Measurements from ENCODE around the gene SYT14.

The SYT14 gene

DNA sequence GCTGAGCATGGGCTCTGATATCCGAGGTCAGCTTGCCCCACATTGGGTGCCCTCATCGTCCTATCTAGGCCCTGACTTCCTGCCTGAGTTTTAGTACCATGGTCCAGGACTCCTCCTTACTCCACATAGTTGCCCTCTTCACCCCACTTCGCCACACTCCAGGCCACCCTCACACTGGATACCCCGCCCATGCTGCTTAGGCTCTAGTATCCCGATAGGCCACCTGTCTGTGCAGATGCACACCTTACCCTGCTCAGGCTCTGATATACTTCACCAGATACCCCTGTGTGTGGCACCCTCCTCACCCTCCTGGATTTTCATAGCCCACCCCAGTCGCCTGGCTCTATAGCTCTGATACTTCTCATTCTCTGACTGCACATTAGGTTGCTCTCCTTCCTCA lies 149.0 kb downstream of the SYT14 start:
- H3K27ac ChIP-seq (ENCODE audit: low read depth, low read length) = no peak overlapping the region
- H3K79me2 ChIP-seq (ENCODE audit: insufficient read depth, low read length) = no peaks in the 10 kb centered on the region
- H3F3A ChIP-seq (ENCODE audit: insufficient read depth) = no peaks in the 10 kb centered on the region
- no peaks in the 10 kb centered on the region for H3K36me3 ChIP-seq (ENCODE audit: low read length)
- H4K20me1 ChIP-seq (ENCODE audit: low read depth, low read length) = no peaks in the 10 kb centered on the region
- no peak overlapping the region for H3K4me3 ChIP-seq (ENCODE audit: insufficient read depth, low read length, poor library complexity, severe bottlenecking)
- TF ChIP-seq EZH2phosphoT487 (conservative IDR thresholded peaks at IDR 0.05; ENCODE audit: low read length) = no peak
- TF ChIP-seq, protein P1, sequence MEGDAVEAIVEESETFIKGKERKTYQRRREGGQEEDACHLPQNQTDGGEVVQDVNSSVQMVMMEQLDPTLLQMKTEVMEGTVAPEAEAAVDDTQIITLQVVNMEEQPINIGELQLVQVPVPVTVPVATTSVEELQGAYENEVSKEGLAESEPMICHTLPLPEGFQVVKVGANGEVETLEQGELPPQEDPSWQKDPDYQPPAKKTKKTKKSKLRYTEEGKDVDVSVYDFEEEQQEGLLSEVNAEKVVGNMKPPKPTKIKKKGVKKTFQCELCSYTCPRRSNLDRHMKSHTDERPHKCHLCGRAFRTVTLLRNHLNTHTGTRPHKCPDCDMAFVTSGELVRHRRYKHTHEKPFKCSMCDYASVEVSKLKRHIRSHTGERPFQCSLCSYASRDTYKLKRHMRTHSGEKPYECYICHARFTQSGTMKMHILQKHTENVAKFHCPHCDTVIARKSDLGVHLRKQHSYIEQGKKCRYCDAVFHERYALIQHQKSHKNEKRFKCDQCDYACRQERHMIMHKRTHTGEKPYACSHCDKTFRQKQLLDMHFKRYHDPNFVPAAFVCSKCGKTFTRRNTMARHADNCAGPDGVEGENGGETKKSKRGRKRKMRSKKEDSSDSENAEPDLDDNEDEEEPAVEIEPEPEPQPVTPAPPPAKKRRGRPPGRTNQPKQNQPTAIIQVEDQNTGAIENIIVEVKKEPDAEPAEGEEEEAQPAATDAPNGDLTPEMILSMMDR (IDR thresholded peaks at IDR 0.05; ENCODE audit: insufficient read depth, low read length, poor library complexity, severe bottlenecking) = no peak
- H3K9me2 ChIP-seq (replicated peaks; ENCODE audit: insufficient read depth, low read length) = no peaks in the 10 kb centered on the region
- H3K9ac ChIP-seq (ENCODE audit: low read length) = no peak overlapping the region
- H3K9me3 ChIP-seq (ENCODE audit: insufficient read depth, low read length) = no peaks in the 10 kb centered on the region
- no peak overlapping the region for H3K4me2 ChIP-seq (ENCODE audit: low read depth, low read length, poor library complexity, severe bottlenecking)
- H3K27me3 ChIP-seq (ENCODE audit: low read length) = no peaks in the 10 kb centered on the region
- no peak overlapping the region for H2AFZ ChIP-seq (ENCODE audit: low read depth, low read length, severe bottlenecking)

DNA sequence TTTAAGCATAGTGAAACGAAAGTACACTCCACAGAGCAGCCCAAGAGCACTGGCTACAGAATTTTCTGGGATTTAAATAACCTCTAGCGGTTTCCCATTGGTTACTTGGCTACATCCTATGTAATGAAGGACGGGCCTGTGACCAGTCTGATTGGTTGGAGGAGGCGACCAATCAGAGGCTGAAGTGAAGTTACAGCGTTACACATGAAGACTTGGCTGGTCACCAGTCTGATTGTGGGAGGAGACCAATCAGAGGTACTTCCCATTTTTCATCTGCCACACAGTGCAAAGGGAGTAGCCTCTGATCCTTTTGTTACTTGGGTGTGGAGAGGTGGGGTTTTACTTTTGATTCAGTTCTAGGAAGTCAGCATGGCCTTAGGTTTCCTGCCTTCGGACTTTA lies 151.8 kb downstream of the SYT14 start:
- Histone ChIP-seq H3F3A (ENCODE audit: insufficient read depth) (no peaks in the 10 kb centered on the region), H3K4me3 (ENCODE audit: insufficient read depth, low read length, poor library complexity, severe bottlenecking) (no peak overlapping the region), H3K4me2 (ENCODE audit: low read depth, low read length, poor library complexity, severe bottlenecking) (no peak overlapping the region), H3K9me3 (ENCODE audit: insufficient read depth, low read length) (no peaks in the 10 kb centered on the region), H3K27ac (ENCODE audit: low read depth, low read length) (no peak overlapping the region), H3K36me3 (ENCODE audit: low read length) (no peaks in the 10 kb centered on the region), H4K20me1 (ENCODE audit: low read depth, low read length) (no peaks in the 10 kb centered on the region), H3K9ac (ENCODE audit: low read length) (no peak overlapping the region), H3K27me3 (ENCODE audit: low read length) (no peaks in the 10 kb centered on the region), H3K9me2 (replicated peaks; ENCODE audit: insufficient read depth, low read length) (no peaks in the 10 kb centered on the region), H2AFZ (ENCODE audit: low read depth, low read length, severe bottlenecking) (no peak overlapping the region), H3K79me2 (ENCODE audit: insufficient read depth, low read length) (no peaks in the 10 kb centered on the region)
- TF ChIP-seq, protein P1 (IDR thresholded peaks at IDR 0.05; ENCODE audit: insufficient read depth, low read length, poor library complexity, severe bottlenecking) = no peak
- TF ChIP-seq EZH2phosphoT487 (conservative IDR thresholded peaks at IDR 0.05; ENCODE audit: low read length) = no peak

DNA sequence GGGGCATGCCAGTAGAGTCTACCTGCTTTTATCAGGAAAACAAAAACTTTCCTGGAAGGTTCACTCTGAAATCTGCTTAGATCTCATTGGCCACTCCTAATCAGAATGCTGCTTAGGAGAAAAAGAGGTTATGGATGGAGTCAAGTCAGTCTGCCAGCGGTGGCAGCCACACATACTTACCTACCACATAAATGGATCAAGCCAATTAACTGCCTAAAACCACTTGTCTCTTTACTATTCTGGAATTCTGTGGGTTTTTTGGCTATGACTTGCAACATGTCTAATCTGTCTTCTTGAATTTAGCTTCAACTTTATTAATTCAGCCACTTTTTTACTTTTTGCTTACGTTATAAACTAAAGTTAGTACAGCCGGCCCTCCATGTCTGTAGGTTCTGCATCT lies 154.3 kb downstream of the SYT14 start:
- Histone ChIP-seq H3K79me2 (ENCODE audit: insufficient read depth, low read length) (no peaks in the 10 kb centered on the region), H3K9me3 (ENCODE audit: insufficient read depth, low read length) (no peaks in the 10 kb centered on the region), H3K9ac (ENCODE audit: low read length) (no peak overlapping the region), H3K9me2 (replicated peaks; ENCODE audit: insufficient read depth, low read length) (no peaks in the 10 kb centered on the region), H3K27me3 (ENCODE audit: low read length) (no peaks in the 10 kb centered on the region), H2AFZ (ENCODE audit: low read depth, low read length, severe bottlenecking) (no peak overlapping the region), H3K27ac (ENCODE audit: low read depth, low read length) (no peak overlapping the region), H3K4me3 (ENCODE audit: insufficient read depth, low read length, poor library complexity, severe bottlenecking) (no peak overlapping the region), H3F3A (ENCODE audit: insufficient read depth) (no peaks in the 10 kb centered on the region), H3K36me3 (ENCODE audit: low read length) (no peaks in the 10 kb centered on the region), H3K4me2 (ENCODE audit: low read depth, low read length, poor library complexity, severe bottlenecking) (no peak overlapping the region), H4K20me1 (ENCODE audit: low read depth, low read length) (no peaks in the 10 kb centered on the region)
- TF ChIP-seq, protein P1 (IDR thresholded peaks at IDR 0.05; ENCODE audit: insufficient read depth, low read length, poor library complexity, severe bottlenecking) = no peak
- no peak for TF ChIP-seq EZH2phosphoT487 (conservative IDR thresholded peaks at IDR 0.05; ENCODE audit: low read length)
